SK-N-SH (cell line): ENCODE results near the gene ITFG1. TPM values are rescaled to one million over a fixed set of nuclear protein-coding genes. Genes with fewer than 3 reads are reported as not detected.
A peak's percentile ranks its signal among the peaks of the same experiment; 100 is the strongest.

Experiments
- CTCF ChIA-PET: fragments of 300-600, 350-600 bp; formaldehyde crosslinking; extraction: SDS; loops from one replicate; lab custom pipeline; 2021; lab: Yijun Ruan, JAX
- POLR2A ChIA-PET: fragments of 350-600 bp; sonication (Branson Sonifier 250); formaldehyde crosslinking; extraction: SDS; loops from one replicate; lab custom pipeline; 2020; ENCODE audit warnings: antibody characterized with exemption, inconsistent platforms; lab: Yijun Ruan, JAX
- DNase-seq: peaks from one replicate; pipeline ENCODE4 v3.0.0; 2012
- H2AFZ ChIP-seq: fragments of 200-600 bp; sonication (generic); 2 replicates; pipeline ENCODE4 v1.8.1; 2016; ENCODE audit warnings: antibody characterized with exemption, mild to moderate bottlenecking, low read depth
- H3F3A ChIP-seq: fragments of 200-600 bp; sonication (generic); replicated peaks from 2 replicates; pipeline ENCODE3; 2016; ENCODE audit warnings: antibody characterized with exemption, mild to moderate bottlenecking; ENCODE audit not compliant: insufficient read depth
- H3K27ac ChIP-seq, 2 experiments: fragments of 200-500 bp in 1 of 2; fragments of 200-600 bp in 1 of 2; sonication (Bioruptor generic) in 1 of 2; sonication (generic), shearing (Covaris generic) in 1 of 2; 2 replicates each; pipeline versions ENCODE4 v1.5.1 to v1.6.1; 2014 to 2016; ENCODE audit warnings: low read depth in 2 of 2, inconsistent platforms in 1 of 2, low read length in 1 of 2, mild to moderate bottlenecking in 1 of 2, mixed read lengths in 1 of 2
- H3K27me3 ChIP-seq: fragments of 200-600 bp; sonication (generic), shearing (Covaris generic); 2 replicates; pipeline ENCODE4 v1.6.1; 2016; ENCODE audit warnings: mixed run types; ENCODE audit not compliant: insufficient read depth
- H3K36me3 ChIP-seq, 2 experiments: fragments of 200-500 bp in 1 of 2; fragments of 200-600 bp in 1 of 2; sonication (Bioruptor generic) in 1 of 2; sonication (generic) in 1 of 2; replicated peaks in 1 of 2; 2 replicates each; pipeline versions ENCODE3 to v1.5.1; 2014 to 2016; ENCODE audit warnings: low read length in 1 of 2, mild to moderate bottlenecking in 1 of 2; ENCODE audit not compliant: insufficient read depth in 2 of 2, control insufficient read depth in 1 of 2
- H3K4me1 ChIP-seq, 2 experiments: fragments of 200-500 bp in 1 of 2; fragments of 200-600 bp in 1 of 2; sonication (Bioruptor generic) in 1 of 2; sonication (generic), shearing (Covaris generic) in 1 of 2; 2 replicates each; pipeline versions ENCODE4 v1.5.1 to v1.6.1; 2014 to 2016; ENCODE audit warnings: low read depth in 1 of 2, low read length in 1 of 2, mixed run types in 1 of 2; ENCODE audit not compliant: insufficient read depth in 2 of 2, control insufficient read depth in 1 of 2
- H3K4me2 ChIP-seq: fragments of 200-600 bp; sonication (generic), shearing (Covaris generic); 2 replicates; pipeline ENCODE4 v1.6.1; 2017; ENCODE audit warnings: mixed run types
- H3K4me3 ChIP-seq, 2 experiments: fragments of 200-500 bp in 1 of 2; fragments of 200-600 bp in 1 of 2; sonication (Bioruptor generic) in 1 of 2; sonication (generic), shearing (Covaris generic) in 1 of 2; 2 replicates each; pipeline versions ENCODE4 v1.5.1 to v1.8.1; 2014 to 2016; ENCODE audit warnings: low read depth in 2 of 2, inconsistent platforms in 1 of 2, low read length in 1 of 2, mild to moderate bottlenecking in 1 of 2, mixed read lengths in 1 of 2, moderate library complexity in 1 of 2
- H3K79me2 ChIP-seq: fragments of 200-600 bp; sonication (generic); 2 replicates; pipeline ENCODE4 v1.8.1; 2017; ENCODE audit warnings: mild to moderate bottlenecking; ENCODE audit not compliant: insufficient read depth
- H3K9ac ChIP-seq: fragments of 200-600 bp; sonication (generic); 2 replicates; pipeline ENCODE4 v1.6.1; 2017; ENCODE audit warnings: mixed run types
- H3K9me2 ChIP-seq: fragments of 200-600 bp; sonication (generic); 2 replicates; pipeline ENCODE4 v1.6.1; 2017; ENCODE audit warnings: mixed run types
- H3K9me3 ChIP-seq: fragments of 200-600 bp; sonication (generic); 2 replicates; pipeline ENCODE4 v1.6.1; 2017; ENCODE audit warnings: mixed run types, mild to moderate bottlenecking, moderate library complexity
- H4K20me1 ChIP-seq: fragments of 200-600 bp; sonication (generic); 2 replicates; pipeline ENCODE4 v1.6.1; 2017; ENCODE audit warnings: mild to moderate bottlenecking, mixed run types; ENCODE audit not compliant: insufficient read depth
- EZH2phosphoT487 ChIP-seq: fragments of 200-600 bp; sonication (generic); IDR thresholded peaks from 2 replicates; pipeline ENCODE4 v1.6.1; 2017; ENCODE audit warnings: low read depth, mixed run types, mild to moderate bottlenecking, antibody characterized with exemption, moderate library complexity, borderline replicate concordance
- FOSL2 ChIP-seq: IDR thresholded peaks from 2 replicates; pipeline ENCODE4 v1.4.0; 2012; ENCODE audit warnings: low read depth, mild to moderate bottlenecking, moderate library complexity, borderline replicate concordance
- FOXJ3 ChIP-seq: sonication (generic); formaldehyde crosslinking; IDR thresholded peaks from 2 replicates; pipeline ENCODE4 v1.5.1; 2020; ENCODE audit warnings: mild to moderate bottlenecking, missing genetic modification reagents
- GABPA ChIP-seq: IDR thresholded peaks from 2 replicates; pipeline ENCODE4 v1.4.0; 2012; ENCODE audit warnings: low read depth, mild to moderate bottlenecking
- JUND ChIP-seq: IDR thresholded peaks from 2 replicates; pipeline ENCODE4 v1.4.0; 2012
- MAX ChIP-seq: IDR thresholded peaks from 2 replicates; pipeline ENCODE4 v1.4.0; 2012; ENCODE audit warnings: low read depth
- MXI1 ChIP-seq: IDR thresholded peaks from 2 replicates; pipeline ENCODE4 v1.6.1; 2012; ENCODE audit warnings: mild to moderate bottlenecking, low read depth, low read length, improper control_type of control experiment
- NFIC ChIP-seq: IDR thresholded peaks from 2 replicates; pipeline ENCODE4 v1.4.0; 2012; ENCODE audit warnings: borderline replicate concordance
- NRF1 ChIP-seq: IDR thresholded peaks from 2 replicates; pipeline ENCODE4 v1.6.1; 2012; ENCODE audit warnings: low read depth, mild to moderate bottlenecking, low read length
- PBX3 ChIP-seq: IDR thresholded peaks from 2 replicates; pipeline ENCODE4; 2012
- RFX5 ChIP-seq: IDR thresholded peaks from 2 replicates; pipeline ENCODE4 v1.6.1; 2012; ENCODE audit warnings: mild to moderate bottlenecking, improper control_type of control experiment, low read length
- TAF1 ChIP-seq: IDR thresholded peaks from 2 replicates; pipeline ENCODE4 v1.6.1; 2012; ENCODE audit warnings: low read depth, mild to moderate bottlenecking, low read length, moderate library complexity, borderline replicate concordance
- TCF12 ChIP-seq: IDR thresholded peaks from 2 replicates; pipeline ENCODE4 v1.4.0; 2012
- TEAD4 ChIP-seq: IDR thresholded peaks from 2 replicates; pipeline ENCODE4 v1.4.0; 2012; ENCODE audit warnings: mild to moderate bottlenecking, borderline replicate concordance; ENCODE audit not compliant: insufficient read depth
- USF2 ChIP-seq: fragments of 150-350 bp; IDR thresholded peaks from 2 replicates; pipeline ENCODE4 v1.6.1; 2017; ENCODE audit warnings: antibody characterized with exemption, low read length, low read depth, borderline replicate concordance
- YY1 ChIP-seq: IDR thresholded peaks from 2 replicates; pipeline ENCODE4 v1.4.0; 2012; ENCODE audit warnings: low read depth, mild to moderate bottlenecking
- ZBTB33 ChIP-seq: IDR thresholded peaks from 2 replicates; pipeline ENCODE4 v1.4.0; 2012; ENCODE audit warnings: low read depth, borderline replicate concordance
- WGBS: methylation state at CpG from one replicate; pipeline ENCODE4 v1.1.6; 2017; ENCODE audit warnings: low lambda C conversion rate; 5-methylcytosine and 5-hydroxymethylcytosine counted together
- polyA plus RNA-seq, 3 experiments: library from polyadenylated mRNA; depleted of rRNA; stranded (reverse); fragments of >200 nt; gene quantifications; 2 replicates each; pipeline ENCODE4 v1.2.3, GENCODE V29; 2012

Gene ITFG1
- polyA plus RNA-seq, 1 of the 3 experiments (the other 2 are of a cell fraction) = 48.6 TPM

GRCh38 chr16:47136099-47136842, 324.6 kb downstream of the ITFG1 start:
- Histone ChIP-seq H3K36me3 (no peaks in the 10 kb centered on the region), H3K4me3 (no peak overlapping the region), H3K9me3 (no peaks in the 10 kb centered on the region), H3K9me2 (no peaks in the 10 kb centered on the region), H3K4me2 (no peak overlapping the region), H2AFZ (no peak overlapping the region), H3K79me2 (peaks cover 76% of the 10 kb centered on the region), H3K9ac (no peak overlapping the region), H3F3A (peaks cover 6% of the 10 kb centered on the region), H4K20me1 (no peaks in the 10 kb centered on the region), H3K27ac (no peak overlapping the region), H3K4me1 (peaks cover 8 to 10% of the 10 kb centered on the region in 2 experiments), H3K27me3 (no peaks in the 10 kb centered on the region)
- no peak for DNase-seq
- CTCF ChIA-PET = interaction anchor here (1.0 to 2.7 kb wide), 5 partner anchors 9 to 982 kb away, joined by 3 to 18 read pairs (median 4); no protein-coding TSS in a partner anchor
- POLR2A ChIA-PET = no interaction called here
- WGBS = 75% methylated on average over 8 of the region's 8 CpGs
- TF ChIP-seq YY1 (no peak), JUND (peak; percentile 48), PBX3 (peak; percentile 12; the same call in 1 of the 2 replicates), NFIC (0 out of 2 replicates have a peak, but pooled peaks have one; percentile 33), TCF12 (peak; percentile 41; the same call in 1 of the 2 replicates), FOSL2 (peak; percentile 55; the same call in 1 of the 2 replicates)

GRCh38 chr16:47134550-47134949, 326.3 kb downstream of the ITFG1 start:
- no peak overlapping the region for H2AFZ ChIP-seq
- no peak overlapping the region for H3K4me3 ChIP-seq
- DNase-seq = no peak
- no peak overlapping the region for H3K4me2 ChIP-seq
- H3F3A ChIP-seq = peaks cover 6% of the 10 kb centered on the region
- H3K27me3 ChIP-seq = no peaks in the 10 kb centered on the region
- no peaks in the 10 kb centered on the region for H3K9me2 ChIP-seq
- no peaks in the 10 kb centered on the region for H3K9me3 ChIP-seq
- peaks cover 65% of the 10 kb centered on the region for H3K79me2 ChIP-seq
- ChIA-PET POLR2A (interaction anchor here (0.6 kb wide), 1 partner anchor 9 kb away, joined by 3 read pairs; the partner anchor contains the start of gene NETO2), CTCF (no interaction called here)
- no peak overlapping the region for H3K9ac ChIP-seq
- TF ChIP-seq RFX5 (no peak), EZH2phosphoT487 (no peak), FOXJ3 (no peak), MXI1 (no peak), NRF1 (no peak), GABPA (no peak), TAF1 (no peak), MAX (no peak), USF2 (no peak), ZBTB33 (no peak), TEAD4 (no peak), YY1 (no peak)
- peaks cover 0 to 5% of the 10 kb centered on the region in 2 experiments for H3K36me3 ChIP-seq
- H4K20me1 ChIP-seq = no peaks in the 10 kb centered on the region
- peaks cover 8 to 10% of the 10 kb centered on the region in 2 experiments for H3K4me1 ChIP-seq
- 96% methylated on average over 4 of the region's 4 CpGs for WGBS
- no peak overlapping the region for H3K27ac ChIP-seq
